ENCODE data around the gene TRAP1.

The TRAP1 gene

DNA sequence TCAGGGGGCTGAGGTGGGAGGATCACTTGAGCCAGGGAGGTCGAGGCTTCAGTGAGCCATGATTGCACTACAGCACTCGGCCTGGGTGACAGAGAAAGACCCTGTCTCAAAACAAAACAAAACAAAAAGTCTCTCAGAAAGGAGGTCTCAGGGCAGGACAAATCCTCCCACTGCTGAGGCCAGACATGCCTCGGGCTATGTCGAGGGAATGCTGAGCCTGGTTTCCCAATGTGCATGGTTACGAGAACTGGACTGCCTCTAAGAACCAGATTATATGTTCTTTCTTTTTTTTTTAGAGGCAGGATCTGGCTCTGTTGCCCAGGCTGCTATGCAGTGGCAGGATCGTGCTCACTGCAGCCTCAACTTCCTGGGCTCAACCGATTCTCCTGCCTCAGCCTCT lies 27.6 kb downstream of the TRAP1 start:
- H3K4me3 ChIP-seq (ENCODE audit: low read depth in 1 of 2, low read length in 2 of 2): no peak overlapping the region
- H3K9me3 ChIP-seq (ENCODE audit: control insufficient read depth in 1 of 2, low read length in 2 of 2): no peaks in the 10 kb centered on the region
- H3K27me3 ChIP-seq (ENCODE audit: low read depth, low read length): no peaks in the 10 kb centered on the region
- H3K36me3 ChIP-seq (ENCODE audit: control insufficient read depth in 1 of 2, insufficient read depth in 2 of 2, low read length in 2 of 2): peaks cover 17 to 40% of the 10 kb centered on the region in 2 donors
- H3K4me1 ChIP-seq (ENCODE audit: control insufficient read depth in 1 of 2, insufficient read depth in 2 of 2, low read length in 2 of 2): peaks cover 6 to 14% of the 10 kb centered on the region in 2 donors
- H3K27ac ChIP-seq (ENCODE audit: low read length): no peak overlapping the region

DNA sequence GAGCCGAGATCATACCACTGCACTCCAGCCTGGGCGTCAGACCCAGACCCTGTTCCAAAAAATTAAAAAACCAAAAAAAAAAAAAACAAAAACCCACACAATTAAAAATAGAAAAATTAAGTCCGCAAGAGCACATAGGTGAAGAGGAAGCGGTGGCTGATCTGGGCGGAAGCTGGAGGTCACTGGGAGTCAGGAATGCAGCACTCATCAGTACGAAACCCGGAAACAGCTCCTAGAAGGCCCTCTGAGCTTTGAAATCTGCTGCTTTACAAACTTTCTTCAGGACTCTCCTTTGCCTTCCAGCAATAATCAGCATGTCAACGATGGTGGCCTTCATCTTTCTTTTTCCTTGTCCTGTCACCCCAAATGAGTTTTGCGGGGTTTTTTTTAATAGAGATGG lies 29.5 kb downstream of the TRAP1 start:
- no peak overlapping the region for H3K4me3 ChIP-seq (ENCODE audit: low read depth in 1 of 2, low read length in 2 of 2)
- H3K27ac ChIP-seq (ENCODE audit: low read length): no peak overlapping the region
- H3K27me3 ChIP-seq (ENCODE audit: low read depth, low read length): no peaks in the 10 kb centered on the region
- H3K36me3 ChIP-seq (ENCODE audit: control insufficient read depth in 1 of 2, insufficient read depth in 2 of 2, low read length in 2 of 2): peaks cover 17 to 43% of the 10 kb centered on the region in 2 donors
- H3K4me1 ChIP-seq (ENCODE audit: control insufficient read depth in 1 of 2, insufficient read depth in 2 of 2, low read length in 2 of 2): peaks cover 6 to 14% of the 10 kb centered on the region in 2 donors
- H3K9me3 ChIP-seq (ENCODE audit: control insufficient read depth in 1 of 2, low read length in 2 of 2): no peaks in the 10 kb centered on the region

DNA sequence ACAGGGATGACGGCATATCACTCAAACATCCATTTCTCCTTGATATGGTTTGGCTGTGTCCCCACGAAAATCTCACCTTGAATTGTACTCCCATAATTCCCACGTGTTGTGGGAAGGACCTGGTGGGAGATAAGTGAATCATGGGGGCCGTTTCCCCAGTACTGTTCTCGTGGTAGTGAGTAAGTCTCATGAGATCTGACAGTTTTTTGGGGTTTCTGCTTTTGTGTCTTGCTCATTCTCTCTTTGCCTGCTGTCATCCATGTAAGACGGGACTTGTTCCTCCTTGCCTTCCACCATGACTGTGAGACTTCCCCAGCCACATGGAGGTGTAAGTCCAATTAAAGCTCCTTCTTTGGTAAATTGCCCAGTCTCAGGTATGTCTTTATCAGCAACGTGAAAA lies 30.3 kb downstream of the TRAP1 start:
- Histone ChIP-seq H3K4me3 (ENCODE audit: low read depth in 1 of 2, low read length in 2 of 2) (no peak overlapping the region), H3K27me3 (ENCODE audit: low read depth, low read length) (no peaks in the 10 kb centered on the region), H3K9me3 (ENCODE audit: control insufficient read depth in 1 of 2, low read length in 2 of 2) (no peaks in the 10 kb centered on the region), H3K4me1 (ENCODE audit: control insufficient read depth in 1 of 2, insufficient read depth in 2 of 2, low read length in 2 of 2) (peaks cover 6 to 14% of the 10 kb centered on the region in 2 donors), H3K27ac (ENCODE audit: low read length) (no peak overlapping the region), H3K36me3 (ENCODE audit: control insufficient read depth in 1 of 2, insufficient read depth in 2 of 2, low read length in 2 of 2) (peaks cover 17 to 47% of the 10 kb centered on the region in 2 donors)

DNA sequence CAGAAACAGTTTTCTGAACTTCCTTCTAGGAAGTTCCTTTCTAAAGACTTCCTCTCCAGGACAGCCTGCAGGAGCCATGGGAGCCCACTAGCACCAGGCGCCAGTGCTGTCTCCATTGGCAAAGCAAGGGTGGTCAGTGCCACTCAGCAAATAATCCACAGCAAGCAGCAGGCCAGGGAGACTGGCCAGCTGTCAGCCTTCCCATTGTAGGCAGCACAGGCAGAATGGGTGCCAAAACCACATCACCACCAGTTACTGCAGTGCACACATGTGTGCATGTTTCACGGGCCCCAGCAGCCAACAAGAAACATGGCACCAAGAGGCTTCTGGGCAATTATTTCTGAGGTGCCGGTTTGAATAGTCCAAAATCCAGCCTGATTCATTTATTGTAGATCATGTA lies 36.1 kb downstream of the TRAP1 start:
- H3K27me3 ChIP-seq (ENCODE audit: low read depth, low read length): no peaks in the 10 kb centered on the region
- H3K27ac ChIP-seq (ENCODE audit: low read length): no peak overlapping the region
- peaks cover 30 to 65% of the 10 kb centered on the region in 2 donors for H3K36me3 ChIP-seq (ENCODE audit: control insufficient read depth in 1 of 2, insufficient read depth in 2 of 2, low read length in 2 of 2)
- no peak overlapping the region for H3K4me3 ChIP-seq (ENCODE audit: low read depth in 1 of 2, low read length in 2 of 2)
- H3K4me1 ChIP-seq (ENCODE audit: control insufficient read depth in 1 of 2, insufficient read depth in 2 of 2, low read length in 2 of 2): no peaks in the 10 kb centered on the region
- H3K9me3 ChIP-seq (ENCODE audit: control insufficient read depth in 1 of 2, low read length in 2 of 2): no peaks in the 10 kb centered on the region

DNA sequence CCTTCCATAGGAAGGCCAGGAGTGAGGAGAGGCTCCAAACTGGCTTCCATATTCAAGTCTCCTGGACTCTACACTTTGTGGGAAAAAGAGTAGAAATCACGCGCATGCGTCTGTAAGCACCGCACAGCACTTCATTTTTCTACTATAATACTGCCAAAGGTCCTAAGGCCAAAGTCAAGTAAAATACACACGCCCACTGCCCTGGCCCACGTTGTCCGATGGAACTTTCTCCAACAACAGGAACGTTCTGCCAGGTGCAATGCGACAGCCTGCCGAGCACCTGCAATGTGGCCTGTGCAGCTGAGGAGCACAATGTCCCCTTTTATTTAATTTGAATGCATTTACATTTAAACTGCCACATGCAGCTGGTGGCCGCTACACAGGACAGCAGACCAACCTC lies 39.3 kb downstream of the TRAP1 start:
- Histone ChIP-seq H3K4me1 (ENCODE audit: control insufficient read depth in 1 of 2, insufficient read depth in 2 of 2, low read length in 2 of 2) (no peaks in the 10 kb centered on the region), H3K36me3 (ENCODE audit: control insufficient read depth in 1 of 2, insufficient read depth in 2 of 2, low read length in 2 of 2) (peaks cover 29 to 76% of the 10 kb centered on the region in 2 donors), H3K9me3 (ENCODE audit: control insufficient read depth in 1 of 2, low read length in 2 of 2) (no peaks in the 10 kb centered on the region), H3K27ac (ENCODE audit: low read length) (no peak overlapping the region), H3K4me3 (ENCODE audit: low read depth in 1 of 2, low read length in 2 of 2) (no peak overlapping the region), H3K27me3 (ENCODE audit: low read depth, low read length) (no peaks in the 10 kb centered on the region)

DNA sequence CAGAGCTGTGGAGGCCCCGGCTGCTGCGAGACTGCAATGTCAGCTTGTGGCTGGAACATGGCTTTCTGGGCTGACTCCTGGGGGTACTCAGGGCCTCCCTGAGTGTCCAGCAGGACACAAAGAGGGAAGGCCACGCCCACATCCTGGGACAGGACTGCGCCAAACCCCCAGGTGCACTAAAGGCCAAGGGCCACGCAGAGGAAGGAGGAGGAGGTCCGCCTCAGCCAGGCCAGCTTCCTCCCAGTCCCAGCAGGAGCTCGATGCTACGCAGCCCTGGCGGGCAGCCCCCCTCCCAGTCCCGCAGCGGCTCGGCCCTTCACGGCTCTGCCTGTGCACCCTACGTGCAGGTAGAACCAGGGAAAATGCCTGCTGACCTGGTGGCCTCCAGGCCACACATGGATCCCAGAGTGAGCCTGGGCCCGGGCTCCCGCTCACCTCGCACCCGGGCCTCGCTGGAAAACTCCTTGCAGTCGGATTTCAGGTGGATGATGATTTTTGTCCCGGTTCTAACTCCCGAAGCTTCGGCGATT lies 41.7 kb downstream of the TRAP1 start:
- H3K4me1 ChIP-seq (ENCODE audit: control insufficient read depth in 1 of 2, insufficient read depth in 2 of 2, low read length in 2 of 2): no peaks in the 10 kb centered on the region
- no peak overlapping the region for H3K27ac ChIP-seq (ENCODE audit: low read length)
- H3K27me3 ChIP-seq (ENCODE audit: low read depth, low read length): no peaks in the 10 kb centered on the region
- peaks cover 28 to 76% of the 10 kb centered on the region in 2 donors for H3K36me3 ChIP-seq (ENCODE audit: control insufficient read depth in 1 of 2, insufficient read depth in 2 of 2, low read length in 2 of 2)
- H3K9me3 ChIP-seq (ENCODE audit: control insufficient read depth in 1 of 2, low read length in 2 of 2): no peaks in the 10 kb centered on the region
- H3K4me3 ChIP-seq (ENCODE audit: low read depth in 1 of 2, low read length in 2 of 2): no peak overlapping the region

DNA sequence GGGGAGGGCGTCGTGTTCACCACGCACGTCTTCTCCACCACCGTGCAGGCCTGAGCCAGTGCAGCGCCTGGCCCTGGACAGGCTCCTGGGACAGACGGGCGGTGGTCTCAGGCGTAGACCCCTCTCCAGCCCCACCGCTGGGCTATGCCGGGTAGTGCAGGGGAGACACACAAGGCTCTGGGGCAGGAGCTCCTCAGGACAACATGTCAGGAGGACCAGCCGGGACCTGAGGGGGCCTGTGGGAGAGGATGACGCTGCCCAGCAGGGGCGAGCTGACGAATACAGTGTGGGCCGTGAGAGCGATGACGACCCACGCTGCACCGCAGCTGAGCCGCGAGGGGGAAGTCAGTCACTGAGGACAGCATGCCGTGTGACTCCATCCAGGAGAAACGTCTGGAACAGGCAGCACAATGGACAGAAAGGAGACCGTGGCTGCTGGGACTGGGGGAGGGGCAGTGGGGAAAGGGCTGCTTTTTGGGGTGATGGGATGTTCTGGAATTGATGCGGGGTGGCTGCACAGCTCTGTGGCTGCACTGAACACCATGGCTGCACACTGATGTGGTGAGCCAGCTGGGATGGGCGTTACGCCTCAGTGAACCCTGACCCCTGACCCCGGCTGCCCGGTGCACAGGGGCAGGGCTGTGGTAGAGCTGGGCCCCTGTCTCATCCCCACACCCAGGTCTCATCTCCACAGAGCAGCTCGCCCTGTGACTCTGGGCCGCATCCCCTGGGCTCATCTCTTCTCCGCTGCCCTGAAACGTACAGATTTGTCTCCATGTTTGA lies 42.6 kb downstream of the TRAP1 start:
- H3K9me3 ChIP-seq (ENCODE audit: control insufficient read depth in 1 of 2, low read length in 2 of 2): no peaks in the 10 kb centered on the region
- H3K27me3 ChIP-seq (ENCODE audit: low read depth, low read length): no peaks in the 10 kb centered on the region
- H3K27ac ChIP-seq (ENCODE audit: low read length): no peak overlapping the region
- H3K36me3 ChIP-seq (ENCODE audit: control insufficient read depth in 1 of 2, insufficient read depth in 2 of 2, low read length in 2 of 2): peaks cover 23 to 66% of the 10 kb centered on the region in 2 donors
- no peaks in the 10 kb centered on the region for H3K4me1 ChIP-seq (ENCODE audit: control insufficient read depth in 1 of 2, insufficient read depth in 2 of 2, low read length in 2 of 2)
- no peak overlapping the region for H3K4me3 ChIP-seq (ENCODE audit: low read depth in 1 of 2, low read length in 2 of 2)

DNA sequence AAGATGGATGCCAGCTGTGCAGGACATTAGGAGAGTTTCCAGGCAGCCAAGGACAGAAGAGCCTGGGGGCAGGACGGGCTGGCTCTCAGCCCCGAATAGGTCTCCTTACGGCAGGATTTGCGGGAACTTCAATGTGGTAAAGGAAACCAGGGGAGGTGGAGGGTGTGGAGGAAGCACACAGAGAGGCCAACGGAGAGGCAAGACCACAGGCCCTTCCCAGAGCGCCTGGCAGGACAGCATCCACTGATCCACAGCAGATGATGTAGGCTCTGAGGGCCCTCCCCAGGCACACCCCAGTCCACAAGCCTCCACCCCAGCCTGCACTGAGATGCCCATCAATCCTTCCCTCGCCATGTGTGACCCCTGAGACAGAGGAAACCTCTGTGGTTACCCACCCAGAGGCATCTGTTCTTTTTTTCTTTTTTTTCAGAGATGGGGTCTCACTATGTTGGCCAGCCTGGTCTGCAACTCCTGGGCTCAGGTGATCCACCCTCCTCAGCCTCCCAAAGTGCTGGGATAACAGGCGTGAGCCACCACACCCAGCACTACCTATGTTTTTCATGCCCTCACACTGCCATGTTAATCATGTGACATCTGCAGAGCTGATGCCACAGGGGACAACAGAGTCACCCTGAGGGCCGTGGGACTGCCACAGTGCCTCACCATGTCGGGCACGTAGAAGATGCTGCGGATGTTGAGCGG lies 43.5 kb downstream of the TRAP1 start:
- Histone ChIP-seq H3K27ac (ENCODE audit: low read length) (no peak overlapping the region), H3K27me3 (ENCODE audit: low read depth, low read length) (no peaks in the 10 kb centered on the region), H3K9me3 (ENCODE audit: control insufficient read depth in 1 of 2, low read length in 2 of 2) (no peaks in the 10 kb centered on the region), H3K36me3 (ENCODE audit: control insufficient read depth in 1 of 2, insufficient read depth in 2 of 2, low read length in 2 of 2) (peaks cover 20 to 63% of the 10 kb centered on the region in 2 donors), H3K4me1 (ENCODE audit: control insufficient read depth in 1 of 2, insufficient read depth in 2 of 2, low read length in 2 of 2) (no peaks in the 10 kb centered on the region), H3K4me3 (ENCODE audit: low read depth in 1 of 2, low read length in 2 of 2) (no peak overlapping the region)

DNA sequence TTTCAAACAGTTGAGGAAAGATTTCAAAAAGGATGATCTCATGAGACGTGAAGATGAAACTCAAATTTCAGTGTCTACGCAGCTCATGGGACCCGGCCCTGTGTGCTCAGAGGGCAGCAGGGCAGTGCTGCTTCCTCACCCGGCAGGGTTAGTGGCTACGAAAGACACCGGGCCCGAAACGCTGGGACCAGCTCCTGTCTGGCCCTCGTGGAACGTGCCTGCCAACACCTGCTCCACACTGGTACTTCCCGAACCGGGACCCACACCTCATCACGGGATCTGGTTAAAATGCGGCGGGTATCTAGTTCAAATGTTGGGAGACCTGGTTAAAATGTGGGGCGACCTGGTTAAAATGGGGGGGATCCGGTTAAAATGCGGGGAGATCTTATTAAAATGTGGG lies 44.1 kb downstream of the TRAP1 start:
- H3K36me3 ChIP-seq (ENCODE audit: control insufficient read depth in 1 of 2, insufficient read depth in 2 of 2, low read length in 2 of 2): peaks cover 24 to 62% of the 10 kb centered on the region in 2 donors
- no peaks in the 10 kb centered on the region for H3K9me3 ChIP-seq (ENCODE audit: control insufficient read depth in 1 of 2, low read length in 2 of 2)
- H3K4me3 ChIP-seq (ENCODE audit: low read depth in 1 of 2, low read length in 2 of 2): no peak overlapping the region
- no peak overlapping the region for H3K27ac ChIP-seq (ENCODE audit: low read length)
- no peaks in the 10 kb centered on the region for H3K27me3 ChIP-seq (ENCODE audit: low read depth, low read length)
- no peaks in the 10 kb centered on the region for H3K4me1 ChIP-seq (ENCODE audit: control insufficient read depth in 1 of 2, insufficient read depth in 2 of 2, low read length in 2 of 2)

DNA sequence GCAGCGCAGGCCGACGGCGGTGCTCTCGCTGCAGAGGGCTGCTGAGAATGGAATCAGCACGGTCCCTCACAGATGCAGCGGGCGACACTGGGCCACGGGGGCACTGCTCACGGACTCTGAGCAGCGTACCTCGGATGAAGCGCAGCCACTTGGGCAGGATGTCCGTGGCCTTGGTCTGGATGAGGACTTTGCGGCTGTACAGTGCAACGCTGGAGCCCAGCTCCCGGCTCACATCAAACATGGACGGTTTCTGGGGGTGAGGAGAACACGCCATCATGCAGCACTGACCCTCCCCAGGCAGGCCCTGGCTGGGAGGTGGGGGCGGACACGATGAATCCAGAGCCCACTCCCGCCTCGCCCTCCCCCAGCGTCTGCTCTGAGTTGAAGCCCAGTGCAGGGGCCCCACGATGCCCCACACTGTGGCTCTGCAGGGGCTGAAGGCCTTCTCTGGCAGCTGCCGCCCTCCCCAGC lies 44.7 kb downstream of the TRAP1 start:
- Histone ChIP-seq H3K9me3 (ENCODE audit: control insufficient read depth in 1 of 2, low read length in 2 of 2) (no peaks in the 10 kb centered on the region), H3K4me3 (ENCODE audit: low read depth in 1 of 2, low read length in 2 of 2) (no peak overlapping the region), H3K27me3 (ENCODE audit: low read depth, low read length) (no peaks in the 10 kb centered on the region), H3K36me3 (ENCODE audit: control insufficient read depth in 1 of 2, insufficient read depth in 2 of 2, low read length in 2 of 2) (peaks cover 19 to 58% of the 10 kb centered on the region in 2 donors), H3K27ac (ENCODE audit: low read length) (no peak overlapping the region), H3K4me1 (ENCODE audit: control insufficient read depth in 1 of 2, insufficient read depth in 2 of 2, low read length in 2 of 2) (no peaks in the 10 kb centered on the region)

DNA sequence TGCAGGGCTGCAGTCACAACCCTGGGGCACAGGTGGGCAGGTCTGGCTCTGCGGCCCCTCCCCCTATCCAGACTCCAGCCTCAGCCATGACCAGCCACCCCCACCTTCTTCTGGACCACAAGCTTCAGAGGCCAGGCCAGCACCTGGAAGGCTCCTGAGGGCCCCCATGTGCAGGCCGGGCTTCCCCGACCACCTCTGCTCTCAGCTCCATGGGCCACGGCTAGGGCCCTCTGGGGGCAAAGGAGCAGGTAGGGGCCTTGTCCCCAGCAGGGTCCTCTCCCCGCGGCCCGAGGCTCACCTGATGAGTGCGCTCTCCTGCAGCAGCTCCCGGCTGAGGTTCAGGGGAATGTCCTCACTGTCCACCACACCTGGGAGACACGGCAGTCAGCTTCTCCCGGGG lies 45.9 kb downstream of the TRAP1 start:
- H3K4me1 ChIP-seq (ENCODE audit: control insufficient read depth in 1 of 2, insufficient read depth in 2 of 2, low read length in 2 of 2): no peaks in the 10 kb centered on the region
- no peak overlapping the region for H3K4me3 ChIP-seq (ENCODE audit: low read depth in 1 of 2, low read length in 2 of 2)
- no peak overlapping the region for H3K27ac ChIP-seq (ENCODE audit: low read length)
- peaks cover 17 to 50% of the 10 kb centered on the region in 2 donors for H3K36me3 ChIP-seq (ENCODE audit: control insufficient read depth in 1 of 2, insufficient read depth in 2 of 2, low read length in 2 of 2)
- H3K9me3 ChIP-seq (ENCODE audit: control insufficient read depth in 1 of 2, low read length in 2 of 2): no peaks in the 10 kb centered on the region
- H3K27me3 ChIP-seq (ENCODE audit: low read depth, low read length): no peaks in the 10 kb centered on the region
